HCT116 (cell line): ENCODE results near the gene ADAM15.

Experiments
- CTCF ChIP-seq, 3 experiments: fragments of 200-600 bp in 1 of 3; sonication (generic) in 1 of 3; IDR thresholded peaks in 2 of 3; conservative IDR thresholded peaks in 1 of 3; 2 replicates each; pipeline ENCODE4 v1.5.1; 2012 to 2017; ENCODE audit warnings: low read depth in 2 of 3, low read length in 2 of 3, antibody characterized with exemption in 1 of 3, borderline replicate concordance in 1 of 3, control low read depth in 1 of 3, mild to moderate bottlenecking in 1 of 3, mixed read lengths in 1 of 3, mixed run types in 1 of 3, moderate library complexity in 1 of 3; ENCODE audit not compliant: insufficient read depth in 1 of 3
- SP1 ChIP-seq: IDR thresholded peaks from 2 replicates; pipeline ENCODE4 v1.6.1; 2012; ENCODE audit warnings: low read depth
- SRF ChIP-seq: IDR thresholded peaks from 2 replicates; pipeline ENCODE4 v1.6.1; 2012; ENCODE audit warnings: low read depth

- no peak for TF ChIP-seq SP1
- TF ChIP-seq SRF, result no peak
- peak in 2 of 3 experiments; percentile 95 to 98; a peak in 4 of 6 replicates for TF ChIP-seq CTCF (IDR thresholded peaks at IDR 0.05 in 2 of 3, conservative IDR thresholded peaks at IDR 0.05 in 1 of 3; ENCODE audit: borderline replicate concordance in 1 of 3, insufficient read depth in 1 of 3, low read depth in 2 of 3, low read length in 2 of 3)
These were observed 40.2 kb downstream of the ADAM15 start for GRCh38 chr1:155091071-155092051.
